GM18951 (cell line): ENCODE results near the gene SPTBN5.

ENCODE experiments used
- POLR2A ChIP-seq: IDR thresholded peaks from 4 replicates; pipeline ENCODE4 v1.6.1; 2011; ENCODE audit warnings: mild to moderate bottlenecking; ENCODE audit not compliant: insufficient read length, insufficient read depth; ENCODE audit errors: extremely low read depth
- in situ Hi-C: fragments of 300-500 bp; cut with MboI; formaldehyde crosslinking; loops from one replicate; pipeline ENCODE4 v1.12.0; 2022; ENCODE audit warnings: low sequenced_read_pairs, mixed read lengths, inconsistent platforms; ENCODE audit not compliant: unreplicated experiment

Gene SPTBN5

DNA sequence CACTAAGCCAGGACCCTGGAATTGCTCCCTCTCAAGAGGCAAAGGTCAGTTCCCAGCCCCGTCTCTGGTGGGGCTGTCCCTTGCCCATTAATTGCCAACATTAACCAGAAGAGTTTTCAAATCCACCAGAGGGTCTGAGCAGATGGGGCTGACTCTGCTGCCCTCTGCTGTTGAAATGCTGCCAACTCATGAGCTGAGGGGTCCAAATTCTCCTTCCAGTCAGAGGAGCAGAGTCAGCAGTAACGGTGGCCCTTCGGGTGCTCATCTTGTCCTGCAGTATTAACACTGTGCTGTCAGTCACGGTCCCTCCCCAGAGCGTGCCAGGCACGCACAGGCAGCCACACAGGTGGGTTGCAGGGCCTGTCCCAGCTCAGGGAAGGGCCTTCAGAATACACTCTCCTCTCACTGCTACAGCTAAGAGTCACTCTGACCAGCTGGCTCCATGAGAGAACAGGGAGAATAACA is 10.7 kb upstream of the SPTBN5 start:
- in situ Hi-C loops = no loop called here
- TF ChIP-seq POLR2A = no peak

DNA sequence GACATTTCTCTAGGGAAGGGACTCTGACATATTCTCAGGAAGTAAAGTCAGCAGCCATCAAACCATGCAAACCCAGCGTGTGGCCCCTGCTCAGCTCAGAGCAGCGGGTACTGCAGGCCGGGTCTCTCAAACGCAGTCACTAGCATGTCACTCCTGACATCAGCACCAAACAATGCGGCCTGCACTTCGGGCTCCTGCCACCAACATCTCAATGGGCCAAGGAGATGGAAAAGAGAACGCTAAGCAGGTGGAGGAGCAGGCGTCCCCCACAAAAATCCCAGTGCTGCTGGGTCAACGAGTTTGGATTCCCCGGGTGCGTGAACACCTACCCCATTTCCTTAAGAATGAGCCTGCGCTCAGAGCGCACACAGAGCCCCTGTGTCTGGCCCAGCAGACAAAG is 9.9 kb upstream of the SPTBN5 start:
- in situ Hi-C loops = no loop called here
- no peak for TF ChIP-seq POLR2A

DNA sequence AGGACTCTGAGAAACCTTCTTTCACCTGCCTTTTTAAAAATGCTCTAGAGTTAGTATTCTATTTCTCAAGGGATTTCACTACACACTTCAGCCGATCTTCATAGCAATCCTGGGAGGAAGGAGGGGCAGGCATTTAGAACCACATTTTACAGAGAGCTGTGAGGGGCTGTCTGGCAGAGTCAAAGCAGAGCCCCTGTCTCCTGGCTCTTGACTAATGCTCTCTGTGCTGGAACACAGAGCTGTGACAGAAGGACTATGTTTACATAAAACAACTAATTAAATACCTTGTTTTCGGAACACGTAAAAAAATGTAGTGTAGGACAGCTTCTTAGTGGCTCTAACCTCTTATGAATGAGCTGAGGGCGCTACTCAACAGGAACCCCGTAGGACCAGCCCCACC is 7.6 kb upstream of the SPTBN5 start:
- no peak for TF ChIP-seq POLR2A
- in situ Hi-C loops = no loop called here

DNA sequence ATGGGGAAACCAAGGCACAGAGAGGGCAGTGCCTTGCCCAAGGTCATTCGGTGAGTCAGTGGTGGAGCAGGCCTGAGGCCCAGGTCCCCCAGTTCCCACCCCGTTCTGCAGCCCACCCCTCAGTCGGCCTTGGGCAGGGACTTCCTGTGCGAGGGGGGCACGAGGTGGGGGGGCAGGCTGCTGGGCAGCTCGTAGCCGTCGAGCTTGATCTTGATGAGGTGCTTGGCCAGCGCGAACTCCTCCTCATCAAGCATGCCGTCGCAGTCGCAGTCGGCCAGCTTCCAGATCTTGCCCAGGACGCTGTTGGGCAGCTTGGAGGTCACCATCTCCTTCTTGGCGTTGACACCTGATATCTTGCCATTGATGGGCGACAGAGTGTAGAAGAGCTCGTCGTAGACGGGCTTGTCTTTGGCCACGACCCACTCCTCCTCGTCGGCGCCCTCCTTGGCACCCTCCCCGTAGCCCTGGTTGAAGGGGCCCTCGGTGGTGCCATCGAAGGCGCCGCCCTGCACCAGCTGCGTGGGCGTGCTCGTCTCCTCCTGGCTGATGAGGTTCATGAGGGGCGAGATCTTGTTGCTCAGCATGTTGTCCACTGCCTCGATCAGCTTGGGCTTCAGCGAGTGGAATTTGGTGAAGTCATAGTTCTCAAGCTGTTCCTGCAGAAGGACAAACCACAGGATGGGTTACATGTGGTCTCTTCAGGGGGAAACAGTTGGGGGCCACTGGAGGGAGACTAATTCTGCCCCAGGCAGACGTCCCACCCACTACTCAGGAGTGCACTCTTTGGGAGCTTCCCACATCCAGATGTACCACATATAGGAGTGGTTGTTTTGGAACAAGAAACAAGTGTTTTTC is 6.9 kb upstream of the SPTBN5 start:
- in situ Hi-C loops = no loop called here
- no peak for TF ChIP-seq POLR2A

DNA sequence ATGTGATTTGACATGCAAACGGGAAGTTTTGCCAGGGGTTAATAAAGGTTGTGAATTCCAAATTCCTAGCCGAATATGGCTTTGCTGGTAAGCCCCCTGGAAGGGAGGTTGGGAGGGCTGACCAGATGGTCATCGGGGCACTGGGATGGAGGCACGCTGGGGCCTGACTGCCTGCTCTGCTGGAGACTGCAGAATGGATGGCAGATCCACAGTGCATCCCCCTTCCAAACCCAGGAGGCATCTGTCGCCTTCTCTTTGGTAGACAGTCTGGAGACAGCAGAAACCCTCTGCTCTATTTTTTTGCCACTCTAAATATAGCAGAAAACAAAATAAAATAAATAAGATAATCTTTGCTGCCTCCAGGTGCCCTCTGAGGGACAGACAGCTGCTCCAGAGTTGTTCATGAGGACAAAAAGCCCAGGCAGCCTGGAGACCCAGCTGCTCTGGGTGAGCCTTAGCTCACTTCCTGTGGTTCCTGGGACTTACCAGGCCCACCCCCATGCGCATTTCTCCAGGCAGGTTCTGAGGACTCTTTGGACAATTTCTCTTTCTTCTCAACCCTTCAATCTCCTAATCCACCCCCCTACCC is 6.1 kb upstream of the SPTBN5 start:
- no peak for TF ChIP-seq POLR2A
- in situ Hi-C loops = no loop called here

DNA sequence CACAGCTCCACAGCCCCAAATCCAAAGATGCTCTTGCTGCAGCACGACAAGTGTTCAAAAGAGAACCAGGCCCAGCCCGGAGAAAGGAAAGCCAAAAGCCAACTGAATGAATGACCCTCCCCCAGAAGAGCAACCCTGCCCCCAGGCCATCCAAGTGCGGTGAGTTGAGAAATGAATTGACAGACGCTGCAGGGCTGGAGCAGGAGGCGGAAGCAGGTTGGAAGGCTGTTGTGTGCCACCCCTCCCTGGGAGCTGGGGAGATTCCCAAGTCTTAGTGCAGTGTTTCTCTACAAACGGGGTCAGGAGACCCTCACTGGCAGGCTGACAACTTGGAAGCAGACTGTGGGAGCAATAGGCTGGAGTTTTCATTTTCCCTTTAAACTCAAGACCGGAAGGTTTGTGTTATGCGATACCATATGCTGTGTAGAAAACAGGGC is 3.5 kb upstream of the SPTBN5 start:
- in situ Hi-C loops = no loop called here

DNA sequence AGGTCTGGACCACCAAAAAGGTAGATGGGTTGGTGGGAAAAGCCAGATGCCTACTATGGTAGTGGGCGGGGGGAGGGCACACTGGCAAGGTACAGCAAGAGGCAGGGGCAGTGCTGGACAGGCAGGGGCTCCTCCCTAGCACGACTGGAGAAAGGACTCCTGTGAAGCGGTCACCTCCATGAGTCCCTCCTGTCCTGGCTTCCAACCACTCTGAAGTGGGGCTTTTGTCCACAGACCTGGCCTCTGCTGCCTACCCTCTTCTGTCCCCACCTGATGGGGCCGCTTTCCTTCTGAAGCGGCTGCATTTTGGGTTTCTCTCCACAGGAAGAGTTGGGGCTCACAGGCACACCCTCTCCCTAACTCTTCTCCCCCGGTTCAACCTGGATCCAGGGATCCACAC is 2.7 kb upstream of the SPTBN5 start:
- no peak for TF ChIP-seq POLR2A
- in situ Hi-C loops = no loop called here

More for the DNA sequence above, 3.5 kb upstream of the SPTBN5 start:
- TF ChIP-seq POLR2A = no peak

DNA sequence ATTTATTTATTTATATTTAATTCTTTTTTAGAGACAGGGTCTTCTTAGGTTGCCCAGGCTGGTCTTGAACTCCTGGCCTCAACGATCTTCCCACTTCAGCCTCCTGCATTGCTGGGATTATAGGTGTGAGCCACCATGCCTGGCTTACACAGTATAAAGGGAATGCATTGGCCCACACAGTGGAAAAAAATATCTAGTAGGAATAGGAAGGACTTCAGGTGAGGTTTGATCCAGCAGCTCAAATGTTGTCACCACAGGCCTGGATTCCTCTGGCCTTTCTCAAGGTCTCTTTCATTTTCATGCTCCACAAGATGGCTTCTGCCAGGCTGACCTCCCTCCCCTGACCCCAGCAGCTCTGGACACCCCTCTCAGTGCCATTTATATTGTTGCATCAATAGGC is 2.1 kb upstream of the SPTBN5 start:
- TF ChIP-seq POLR2A = no peak
- in situ Hi-C loops = no loop called here

DNA sequence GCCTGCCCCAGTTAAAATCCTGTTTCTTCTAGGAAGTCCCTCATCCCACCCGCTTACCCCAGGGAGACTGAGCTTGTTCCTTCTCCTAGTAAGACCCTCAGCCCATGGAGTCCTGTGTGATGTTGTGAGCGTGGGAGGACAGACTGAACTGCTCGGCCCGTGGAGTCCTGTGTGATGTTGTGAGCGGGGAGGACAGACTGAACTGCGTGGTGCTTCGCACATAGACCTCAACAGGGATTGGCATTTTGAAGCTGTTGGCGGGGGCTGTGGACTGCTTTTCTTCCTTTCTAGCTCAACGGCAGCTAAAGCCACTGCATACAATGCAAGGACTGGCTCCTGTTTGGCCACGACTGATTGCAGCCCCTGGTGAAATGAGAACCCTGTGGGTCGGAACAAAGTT is 1.6 kb upstream of the SPTBN5 start:
- in situ Hi-C loops = no loop called here
- no peak for TF ChIP-seq POLR2A

DNA sequence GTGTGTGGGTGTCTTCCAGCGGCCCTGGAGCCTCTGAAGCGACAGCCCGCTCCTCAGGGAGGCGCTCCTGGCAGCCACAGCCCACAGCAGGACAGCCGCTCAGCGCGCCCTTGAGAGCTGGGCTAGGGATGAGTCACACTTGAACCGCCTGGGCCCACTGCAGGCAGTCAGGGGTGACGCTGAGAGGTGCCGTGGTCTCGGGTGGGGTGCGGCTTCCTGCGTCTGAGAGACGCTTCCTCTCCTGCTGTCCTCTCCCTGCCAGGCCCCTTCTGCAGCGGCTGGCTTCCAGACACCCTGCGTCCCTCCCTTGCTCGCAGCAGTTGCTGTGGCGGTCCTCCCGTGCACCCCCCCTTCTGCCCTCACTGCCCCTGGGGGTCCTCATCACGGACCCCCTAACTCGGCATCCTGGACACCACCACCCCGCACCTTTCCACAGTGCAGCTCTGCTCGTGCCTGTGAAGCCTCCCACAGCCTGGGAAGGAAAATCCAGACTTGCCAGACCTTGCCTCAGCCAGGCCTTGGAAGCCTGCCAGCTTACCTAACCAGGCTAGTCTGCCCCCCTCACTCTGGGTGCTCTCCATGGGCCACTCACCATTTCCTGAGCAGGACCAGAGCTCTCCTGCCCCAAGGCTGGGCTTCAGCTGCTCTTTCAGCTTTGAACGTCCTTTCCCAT is 1.1 kb upstream of the SPTBN5 start:
- no peak for TF ChIP-seq POLR2A
- in situ Hi-C loops = no loop called here

DNA sequence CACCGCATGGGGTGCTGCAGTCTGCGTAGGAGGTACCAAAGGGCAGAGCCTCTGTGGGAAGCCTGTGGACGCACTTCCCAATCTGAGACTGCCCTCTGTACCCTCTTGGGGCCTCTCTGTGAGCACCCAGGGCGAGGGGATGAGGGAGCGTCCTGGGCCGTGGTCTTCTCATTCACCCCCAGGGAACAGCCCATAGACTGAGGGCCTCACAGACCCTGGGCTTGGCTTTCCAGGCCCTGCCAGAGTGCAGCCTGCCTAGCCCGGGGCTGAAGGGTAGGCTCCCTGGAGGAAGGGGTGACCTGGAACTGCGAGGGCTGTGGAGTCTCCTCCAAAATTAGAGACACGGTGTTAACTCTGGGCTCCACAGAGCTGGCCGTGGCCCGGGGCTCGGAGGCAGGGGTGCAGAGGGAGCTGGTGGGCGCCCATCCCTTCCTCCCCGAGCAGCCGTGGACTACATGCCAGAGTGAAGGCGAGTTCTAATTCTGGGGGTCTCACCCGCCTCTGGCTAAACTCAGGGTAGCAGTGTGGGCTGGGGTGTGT is 468 bp upstream of the SPTBN5 start:
- in situ Hi-C loops = no loop called here
- TF ChIP-seq POLR2A = no peak

DNA sequence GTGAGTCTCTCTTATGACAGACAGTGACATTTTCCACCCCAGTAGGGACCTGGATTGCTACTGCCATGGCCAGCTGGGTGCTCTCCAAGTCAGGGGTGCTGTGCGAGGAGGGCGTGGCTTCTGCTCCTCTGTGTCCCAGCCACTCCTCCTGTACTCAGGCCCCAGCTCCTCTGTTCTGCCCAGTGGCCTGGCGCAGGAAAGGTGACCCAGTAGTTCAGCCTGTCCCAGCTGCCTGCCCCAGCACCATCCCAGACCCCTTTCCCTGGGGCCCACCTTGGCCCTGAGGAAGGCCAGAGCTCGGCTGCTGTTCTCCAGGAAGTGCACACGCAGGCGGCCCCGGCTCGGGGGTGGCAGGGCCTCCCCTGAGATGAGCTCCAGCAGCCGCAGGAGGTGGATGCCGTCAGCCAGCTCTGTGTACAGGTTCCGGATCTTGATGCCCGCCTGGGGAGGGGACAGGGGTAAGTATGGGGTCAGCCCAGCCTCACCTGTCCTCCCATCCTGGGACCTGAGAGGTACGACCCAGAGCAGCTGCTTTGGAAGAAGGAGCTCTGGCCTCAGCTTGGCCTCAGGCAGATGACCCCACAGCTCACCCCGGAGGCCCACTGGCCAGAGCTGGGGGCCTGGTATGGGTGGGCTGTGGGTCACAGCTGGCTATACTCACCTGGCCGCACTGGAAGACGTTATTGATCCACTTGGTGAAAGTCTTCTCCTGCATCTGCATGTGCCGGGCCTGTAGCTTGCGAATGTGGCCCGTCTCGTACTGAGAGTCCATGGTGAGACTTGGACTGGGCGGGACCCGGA is 1.0 kb downstream of the SPTBN5 start:
- in situ Hi-C loops = no loop called here

DNA sequence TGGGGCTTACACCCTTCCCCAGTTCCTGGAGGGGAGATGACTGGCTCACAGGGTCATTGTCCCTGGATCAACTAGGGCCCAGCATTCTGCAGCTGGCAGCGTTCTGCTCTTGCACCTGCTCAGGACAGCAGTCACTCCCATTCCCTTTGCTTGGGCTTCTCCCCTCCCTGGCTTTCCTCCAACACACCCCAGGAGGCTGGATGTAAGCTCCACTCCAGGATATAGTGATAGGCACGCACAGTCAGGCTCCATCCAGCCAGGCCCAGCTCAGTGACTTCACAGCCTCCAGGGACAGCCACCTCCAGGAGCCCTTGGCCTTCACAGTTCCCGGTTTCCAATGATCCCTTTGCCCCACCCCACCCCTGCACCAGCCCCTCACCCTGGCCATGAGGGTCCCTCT is 1.9 kb downstream of the SPTBN5 start:
- in situ Hi-C loops = no loop called here
- TF ChIP-seq POLR2A = no peak

More for the DNA sequence above, 1.0 kb downstream of the SPTBN5 start:
- TF ChIP-seq POLR2A = no peak
